HG02840 (cell line): ENCODE results near the gene PPARG.

ENCODE experiments used
- ATAC-seq: cut with Tn5 transposase; IDR thresholded peaks from one replicate; pipeline ENCODE4 v1.9.1; 2021; ENCODE audit warnings: mild to moderate bottlenecking, moderate library complexity, moderate number of reproducible peaks; ENCODE audit not compliant: unreplicated experiment, low FRiP score

Gene PPARG

DNA sequence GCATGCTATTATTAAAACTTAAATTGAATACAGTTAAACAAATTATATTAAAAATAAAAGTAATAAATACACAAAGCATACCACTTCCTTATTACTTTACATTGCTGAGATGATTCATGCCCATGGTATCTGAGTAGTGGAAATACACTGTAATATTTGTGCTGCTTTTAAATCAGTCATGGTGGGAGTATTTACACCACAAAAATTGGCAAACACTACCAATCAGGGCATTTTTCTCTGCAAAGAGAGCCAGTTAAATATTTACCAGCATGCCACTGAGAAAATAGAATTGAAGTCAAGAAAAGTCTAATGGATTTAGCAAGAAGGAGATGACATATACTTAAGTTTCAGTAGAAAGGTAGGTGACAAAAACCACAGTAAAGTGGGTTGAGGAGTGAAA lies 19.6 kb downstream of the PPARG start:
- no peak for ATAC-seq

DNA sequence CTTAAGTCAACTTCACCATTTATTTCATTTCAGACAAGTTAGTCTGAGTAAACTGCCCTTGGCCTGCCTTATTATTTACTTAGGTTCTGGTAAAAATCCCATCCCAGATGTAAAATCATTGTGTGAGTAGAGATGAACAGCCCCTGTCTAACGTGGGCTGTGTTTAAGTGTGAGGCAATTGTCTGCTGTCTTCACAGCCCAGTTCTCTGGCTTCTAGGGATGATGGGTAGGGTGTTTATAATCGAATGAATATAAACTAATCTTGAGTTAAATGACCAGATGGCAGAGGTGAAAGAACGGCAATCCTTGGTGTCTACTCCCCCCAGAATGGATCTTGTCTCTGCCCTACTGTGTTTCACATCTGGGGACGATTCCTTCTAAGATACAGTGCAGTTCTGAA lies 20.8 kb downstream of the PPARG start:
- ATAC-seq = no peak

DNA sequence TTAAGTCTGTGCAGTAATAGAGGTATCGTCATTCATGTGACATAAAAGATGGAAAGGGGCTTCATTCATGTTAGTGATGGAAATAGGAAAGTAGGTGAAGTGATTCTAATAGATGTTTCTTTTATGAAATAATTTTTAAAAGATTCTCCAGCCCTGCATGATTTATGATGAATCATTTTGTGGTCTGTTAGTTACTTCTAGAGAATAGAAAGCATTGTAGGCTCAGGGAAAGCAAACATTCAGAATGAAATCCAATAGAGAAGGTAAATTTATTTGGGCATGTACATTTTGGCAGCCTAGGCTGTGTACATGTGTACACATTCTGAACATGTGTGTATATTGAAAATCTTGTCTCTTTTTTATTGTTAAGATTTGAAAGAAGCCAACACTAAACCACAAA lies 23.1 kb downstream of the PPARG start:
- ATAC-seq = no peak

DNA sequence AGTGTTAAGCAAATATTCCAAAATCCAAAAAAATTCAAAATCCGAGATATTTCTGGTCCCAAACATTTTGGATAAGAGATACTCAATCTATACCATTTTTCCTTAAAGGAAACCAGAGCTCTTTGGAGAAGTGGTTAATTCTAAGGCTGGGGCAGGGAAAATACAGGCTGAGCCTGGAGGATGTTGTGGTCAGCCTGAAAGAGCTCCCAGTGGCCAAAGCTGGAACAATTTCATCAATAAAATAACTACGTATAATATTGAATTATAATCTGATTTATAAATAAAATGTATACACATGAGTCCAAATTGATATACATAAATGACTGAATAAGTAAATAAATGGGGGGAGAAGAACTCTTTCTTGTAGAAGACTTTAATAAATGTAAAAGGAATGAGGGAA lies 24.6 kb downstream of the PPARG start:
- no peak for ATAC-seq

DNA sequence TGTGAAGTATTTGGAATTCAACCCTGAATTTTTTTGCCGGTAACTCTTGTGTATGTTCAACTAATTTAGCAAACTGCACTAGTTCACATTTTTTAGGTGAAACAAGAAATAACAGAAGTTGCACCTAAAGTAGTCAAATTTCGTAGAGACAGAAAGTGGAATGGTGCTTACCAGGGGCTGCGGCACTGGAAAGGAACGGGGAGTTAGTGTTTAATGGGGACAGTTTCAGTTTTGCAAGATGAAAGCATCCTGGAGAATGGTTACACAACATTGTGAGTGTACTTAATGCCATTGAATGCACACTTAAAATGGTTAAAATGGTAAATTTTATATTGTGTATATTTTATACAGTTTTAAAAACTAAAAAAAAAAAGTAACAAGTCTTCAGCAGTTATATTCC lies 27.4 kb downstream of the PPARG start:
- ATAC-seq = no peak

DNA sequence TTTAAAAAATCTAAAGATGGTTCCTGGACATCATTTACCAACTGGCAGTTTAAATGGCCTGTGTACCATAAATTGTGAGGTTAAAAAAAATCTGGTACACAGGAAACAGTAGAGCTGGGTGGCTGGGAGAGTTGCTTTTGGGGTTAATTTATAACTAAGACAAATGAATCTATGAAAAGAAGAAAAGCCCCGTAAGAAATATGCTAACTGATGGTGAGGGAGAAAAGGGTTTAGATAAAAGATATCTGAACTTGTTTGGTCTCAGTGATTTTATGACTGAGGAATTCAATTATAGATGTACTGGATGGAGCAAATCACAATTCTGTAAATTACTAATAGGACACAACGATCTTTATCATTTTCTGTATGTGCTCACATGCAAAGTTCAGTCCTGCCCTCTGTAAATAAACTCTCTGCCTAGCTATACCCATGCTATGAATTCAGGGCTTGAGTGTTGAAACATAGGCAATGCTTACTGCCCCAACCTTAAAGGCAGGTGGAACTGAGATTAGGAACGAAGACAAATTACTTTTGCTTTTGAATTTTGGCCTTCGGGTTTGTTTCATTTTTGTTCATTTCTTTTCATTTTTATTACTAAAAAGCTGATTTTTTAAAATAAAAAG lies 28.0 kb downstream of the PPARG start:
- ATAC-seq = no peak

DNA sequence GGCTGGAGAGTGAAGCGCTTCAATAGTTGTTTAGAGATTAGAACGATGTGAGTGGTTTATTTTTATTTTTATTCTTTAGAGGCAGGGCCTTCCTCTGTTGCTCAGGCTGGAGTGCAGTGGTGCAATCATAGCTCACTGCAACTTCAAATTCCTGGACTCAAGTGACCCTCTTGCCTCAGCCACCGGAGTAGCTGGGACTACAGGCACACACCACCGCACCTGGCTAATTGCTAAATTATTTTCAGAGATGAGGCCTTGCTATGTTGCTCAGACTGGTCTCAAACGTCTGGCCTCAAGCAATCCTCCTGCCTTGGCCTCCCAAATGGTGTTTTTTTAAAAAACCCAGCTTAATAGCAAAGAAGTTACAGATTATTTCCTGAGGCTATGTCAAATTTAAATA lies 29.0 kb downstream of the PPARG start:
- ATAC-seq = no peak

DNA sequence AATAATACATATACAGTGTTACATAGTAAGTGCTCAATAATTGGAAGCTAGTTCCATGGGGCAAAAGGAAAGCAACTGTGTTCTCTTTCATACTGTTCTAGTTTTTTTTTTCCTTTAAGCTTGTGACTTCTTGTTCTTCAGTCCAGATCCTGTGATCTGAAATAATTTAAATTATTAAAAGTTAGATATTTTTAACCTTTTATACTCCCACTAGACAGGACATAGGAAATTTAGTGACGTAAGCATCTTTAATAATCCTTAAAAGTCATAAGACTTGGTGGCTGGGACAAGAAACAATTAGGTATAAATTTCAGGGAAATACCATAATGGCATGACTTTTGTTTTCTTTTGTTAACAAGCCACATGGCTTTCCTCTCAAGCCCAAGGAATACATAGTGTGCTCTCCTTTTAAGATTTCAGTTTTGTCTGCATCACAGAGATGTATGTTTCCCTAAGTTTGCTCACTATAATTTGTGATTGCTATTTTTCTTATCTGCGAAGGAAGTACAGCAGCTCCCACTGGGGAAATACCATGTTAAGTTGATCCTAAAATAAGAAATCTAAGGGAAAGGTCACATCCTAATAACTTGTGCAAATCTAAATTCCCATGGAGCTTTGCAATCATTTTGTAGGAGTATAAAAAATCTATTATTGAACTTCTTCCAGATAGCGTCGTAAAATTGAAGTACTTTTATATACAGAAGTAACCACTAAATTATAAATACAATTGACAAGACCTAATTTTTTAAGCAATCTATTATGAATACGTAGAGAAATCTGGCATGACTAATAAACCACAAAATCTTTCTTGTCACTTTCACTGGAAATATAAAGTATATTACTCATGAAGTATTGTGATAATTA lies 30.1 kb downstream of the PPARG start:
- no peak for ATAC-seq

DNA sequence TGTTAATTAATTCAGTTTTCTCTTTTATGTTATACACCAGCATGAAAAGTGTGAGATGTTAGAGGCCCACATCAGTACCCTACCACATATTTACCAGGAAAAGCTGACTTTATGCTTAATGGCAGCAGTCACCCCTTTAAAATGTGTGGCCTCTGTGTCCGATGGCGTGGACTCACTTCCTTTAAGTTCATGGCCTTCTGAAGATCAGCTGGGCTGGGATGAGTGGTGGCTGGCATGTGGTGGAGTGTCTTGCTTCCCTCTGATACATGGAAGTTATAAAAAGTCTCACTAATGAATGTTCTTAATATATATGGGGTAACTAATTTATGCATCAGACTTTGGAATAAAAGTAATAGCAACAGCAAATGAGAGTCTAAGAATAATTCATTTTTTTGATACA lies 32.1 kb downstream of the PPARG start:
- ATAC-seq = no peak

DNA sequence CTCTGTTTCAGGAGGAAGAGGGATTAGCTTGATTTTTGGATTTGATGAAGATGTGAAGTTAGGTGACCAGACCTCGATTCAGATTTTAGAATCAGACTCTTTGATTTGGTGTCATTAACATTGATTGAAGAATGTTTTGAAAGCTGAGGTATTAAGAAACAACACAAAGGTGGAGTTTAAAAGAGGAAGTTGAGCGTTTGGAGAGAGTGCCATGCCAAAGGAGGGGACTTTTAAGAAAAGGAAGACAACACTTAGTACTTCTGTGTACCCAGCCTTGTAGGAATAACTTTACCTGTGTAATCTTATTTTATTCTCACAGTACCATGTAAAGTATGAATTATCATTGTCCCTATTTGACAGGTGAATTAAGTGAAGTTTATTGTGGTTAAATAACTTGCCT lies 34.4 kb downstream of the PPARG start:
- no peak for ATAC-seq

DNA sequence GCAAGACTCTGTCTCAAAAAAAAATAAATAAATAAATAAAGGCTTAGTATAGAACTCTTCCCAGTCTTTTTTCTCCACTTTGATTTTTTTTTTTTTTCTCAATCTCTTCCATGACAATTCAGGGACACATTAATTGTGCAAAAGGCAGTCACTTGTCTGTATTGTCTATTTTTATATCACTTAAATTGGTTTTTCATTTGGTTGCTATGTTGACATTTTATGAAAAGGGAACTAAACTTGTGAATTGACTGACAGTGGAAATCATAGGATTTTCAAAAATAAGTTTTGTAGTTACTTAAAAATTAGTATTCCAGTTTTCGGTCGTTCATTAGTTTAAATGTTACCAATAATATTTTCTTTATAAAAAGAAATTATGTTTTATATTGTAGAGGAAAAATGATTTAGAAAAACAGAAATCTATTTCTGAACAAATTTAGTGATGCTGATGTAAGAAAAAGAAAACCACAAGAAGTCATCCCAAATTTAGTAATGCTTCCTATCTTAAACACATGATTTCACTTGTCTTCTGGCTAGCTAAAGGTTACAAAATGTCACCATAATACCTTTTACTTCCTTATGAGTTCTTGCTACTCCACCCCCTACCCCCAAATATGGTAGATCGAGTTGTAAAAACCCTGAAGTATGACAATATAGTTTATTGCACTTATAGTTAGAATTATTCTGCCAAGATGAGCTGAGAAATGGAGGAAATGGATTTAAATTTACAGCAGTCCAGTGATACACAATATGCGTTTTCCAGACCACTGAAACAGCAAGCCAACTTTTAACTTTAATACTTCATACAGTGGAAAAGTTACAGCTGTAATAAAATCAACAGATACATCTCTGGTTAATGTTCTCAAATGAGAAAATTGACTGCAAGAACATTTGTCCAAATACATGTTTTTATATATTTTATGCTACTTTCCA lies 37.0 kb downstream of the PPARG start:
- ATAC-seq = no peak

DNA sequence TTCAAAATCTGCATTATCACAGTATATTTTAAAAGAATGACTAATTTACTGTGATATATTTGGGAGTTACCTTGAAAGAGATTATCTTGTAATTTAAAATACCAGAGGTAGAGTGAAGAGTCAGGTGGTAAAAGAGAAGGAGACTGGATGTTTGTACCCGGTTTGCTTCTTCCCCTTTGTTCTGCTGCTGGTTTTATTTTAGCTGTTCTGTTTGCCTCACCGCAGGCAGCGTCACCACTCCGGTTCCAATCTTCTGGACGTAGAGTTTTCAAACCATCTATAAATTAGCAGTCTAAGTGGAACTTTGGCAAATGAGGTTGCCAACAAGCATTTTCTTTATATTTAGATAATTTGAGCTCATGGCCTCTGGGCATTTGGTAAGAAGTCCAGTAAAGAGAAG lies 38.2 kb downstream of the PPARG start:
- ATAC-seq = no peak

DNA sequence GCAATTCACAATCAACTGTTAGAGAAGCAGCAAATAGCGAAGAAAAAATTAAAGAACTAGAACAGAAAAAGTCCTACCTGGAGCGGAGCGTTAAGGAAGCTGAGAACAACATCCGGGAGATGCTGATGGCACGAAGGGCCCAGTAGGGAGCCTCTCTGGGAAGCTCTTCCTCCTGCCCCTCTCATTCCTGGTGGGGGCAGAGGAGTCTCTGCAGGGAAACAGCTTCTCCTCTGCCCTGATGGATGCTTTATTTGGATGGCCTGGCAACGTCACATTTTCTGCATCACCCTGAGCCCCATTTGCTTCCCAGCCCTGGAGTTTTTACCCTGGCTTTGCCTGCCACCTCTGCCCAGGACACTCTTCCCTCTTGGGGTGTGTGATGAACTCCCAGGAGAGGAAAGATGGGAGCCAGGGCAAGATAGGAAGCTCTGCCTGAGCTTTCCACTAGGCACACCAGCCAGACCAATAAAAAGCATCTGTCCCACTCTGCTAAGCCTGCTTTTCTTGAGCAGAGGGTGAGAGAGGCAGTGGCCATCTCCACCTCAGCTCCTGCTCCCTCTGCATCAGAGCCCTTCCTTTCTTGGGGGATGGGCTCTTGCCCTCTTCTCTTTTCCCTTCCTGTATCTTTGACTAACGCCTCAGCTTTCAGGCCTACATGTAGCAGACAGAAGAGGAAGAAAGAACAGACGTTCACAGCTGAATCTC lies 39.4 kb downstream of the PPARG start:
- no peak for ATAC-seq

DNA sequence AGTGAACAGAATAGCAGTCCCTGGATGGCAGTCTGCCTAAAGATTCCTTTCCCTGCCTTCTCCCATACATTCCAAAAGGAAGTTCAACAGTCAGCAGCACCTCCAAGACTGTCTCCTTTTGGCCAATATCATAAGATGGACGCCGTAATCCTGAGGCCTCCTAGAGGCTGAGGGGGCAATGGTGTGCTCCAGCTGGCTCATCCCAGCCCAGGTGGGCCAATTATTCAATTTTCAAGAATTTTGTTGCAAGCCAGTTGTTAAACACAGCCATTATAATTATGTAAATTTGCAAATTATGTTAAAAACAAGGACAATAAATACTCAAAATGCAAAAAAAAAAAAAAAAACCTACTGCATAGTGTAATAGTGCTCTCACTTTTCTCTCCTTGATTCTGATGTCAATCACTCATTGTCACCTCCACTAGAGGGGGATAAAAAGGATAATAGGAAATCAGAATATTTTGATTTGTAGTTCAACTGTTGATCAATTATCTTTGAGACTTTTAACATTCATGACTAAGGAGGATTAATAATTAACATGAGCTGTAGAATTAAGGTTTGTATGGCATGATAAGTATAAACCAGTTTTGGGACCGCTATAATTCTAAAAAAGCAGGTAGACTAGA lies 40.1 kb downstream of the PPARG start:
- no peak for ATAC-seq

DNA sequence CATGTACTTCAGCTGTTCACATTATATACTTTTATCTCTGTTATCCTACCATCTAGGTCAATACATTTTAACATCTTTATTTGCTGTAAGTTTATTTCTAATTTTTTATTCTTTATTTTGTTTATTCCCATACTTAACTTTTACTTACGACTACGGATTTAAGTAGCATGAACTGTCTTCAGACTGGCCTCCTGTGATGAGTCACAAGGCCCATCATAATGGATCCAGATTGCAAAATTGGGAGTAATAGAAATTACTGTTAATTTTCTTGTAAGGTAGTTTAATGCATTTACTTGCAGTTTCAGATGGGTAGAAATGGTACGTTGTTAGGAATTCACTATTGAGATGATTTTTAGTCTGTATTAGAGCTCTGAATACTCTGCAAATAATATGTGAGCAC lies 45.9 kb downstream of the PPARG start:
- ATAC-seq = no peak

DNA sequence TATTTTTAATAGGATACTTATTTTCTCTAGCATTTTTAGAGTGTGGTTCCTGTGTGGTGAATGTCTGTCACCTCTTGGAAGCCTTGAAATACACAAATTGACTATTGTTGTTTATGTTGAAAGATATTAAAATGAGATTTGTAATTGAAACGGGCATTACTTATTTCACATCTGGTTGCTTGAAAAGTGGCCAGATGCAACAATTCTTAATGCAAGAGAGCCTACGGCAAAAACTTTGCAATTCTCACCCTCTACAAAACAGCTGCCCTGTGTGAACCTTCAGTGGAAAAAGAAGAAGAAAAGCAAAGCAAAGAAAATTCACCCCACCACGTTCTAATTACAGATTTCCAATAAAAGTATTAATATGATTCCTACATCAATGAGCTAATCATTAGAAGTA lies 46.6 kb downstream of the PPARG start:
- ATAC-seq = no peak

DNA sequence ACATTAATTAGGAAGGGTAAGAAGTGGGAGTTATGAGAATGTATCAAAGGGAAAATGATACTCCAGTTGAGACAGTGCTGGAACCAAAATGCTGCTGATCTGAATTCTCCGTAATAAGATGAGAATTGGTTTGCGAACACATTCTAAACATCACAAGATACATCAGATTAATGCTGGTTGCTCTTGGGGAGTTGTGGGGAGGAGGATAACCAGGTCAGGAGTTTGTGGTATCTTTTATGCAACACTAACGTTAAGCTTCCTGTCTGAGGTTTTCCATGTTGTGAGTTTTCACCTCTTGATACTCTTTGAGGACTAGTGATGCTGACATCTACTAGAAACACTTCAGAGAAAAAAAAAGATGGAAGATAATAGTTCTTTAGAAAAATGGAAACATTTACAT lies 47.2 kb downstream of the PPARG start:
- no peak for ATAC-seq

DNA sequence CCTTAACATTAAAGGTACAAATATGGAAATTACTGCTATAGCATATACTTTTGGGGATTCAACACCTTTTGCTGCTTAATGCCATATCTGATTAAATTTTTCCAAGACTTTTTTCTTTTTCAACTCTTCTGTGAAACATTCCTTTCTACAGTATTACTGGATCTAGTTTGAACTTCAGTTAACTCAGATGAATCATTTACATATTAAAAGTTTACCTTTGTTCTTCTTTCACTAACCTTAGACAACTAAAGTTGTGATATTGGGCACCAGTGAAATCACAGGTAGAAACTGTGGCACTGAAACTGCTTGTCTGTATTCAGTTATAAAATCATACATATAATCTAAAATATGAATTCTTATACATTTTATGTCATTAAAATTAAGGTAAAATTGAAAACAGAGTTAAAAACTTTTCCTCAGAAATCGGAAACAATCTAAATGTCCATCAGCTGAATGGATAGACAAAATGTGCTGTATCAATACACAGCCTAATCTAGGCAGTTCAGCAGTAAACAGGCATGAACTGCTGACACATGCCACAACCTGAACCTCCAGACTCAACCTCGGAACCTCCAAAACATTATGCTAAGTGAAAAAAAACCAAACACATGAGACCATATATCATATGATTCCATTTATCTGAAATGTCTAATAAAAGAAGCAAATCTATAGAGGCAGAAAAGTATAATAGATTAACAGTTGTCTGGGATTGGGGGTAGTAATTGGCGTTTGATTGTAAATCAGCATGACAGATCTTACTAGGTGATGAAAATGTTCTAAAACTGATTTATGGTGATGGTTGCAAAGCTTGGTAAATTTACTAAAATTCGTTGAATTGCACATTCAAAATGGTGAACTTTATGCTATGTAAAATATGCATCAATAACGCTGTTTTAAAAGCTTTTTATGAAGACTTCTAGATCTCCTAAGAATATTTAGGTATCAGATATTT lies 50.0 kb downstream of the PPARG start:
- no peak for ATAC-seq
